RKO (cell line): ENCODE results near the gene FBXO41.
A peak's percentile ranks its signal among the peaks of the same experiment; 100 is the strongest.

Source experiments
- DNase-seq: peaks from one replicate; pipeline ENCODE4 v3.0.0-alpha.2; 2016; ENCODE audit warnings: low spot score

The FBXO41 gene

DNA sequence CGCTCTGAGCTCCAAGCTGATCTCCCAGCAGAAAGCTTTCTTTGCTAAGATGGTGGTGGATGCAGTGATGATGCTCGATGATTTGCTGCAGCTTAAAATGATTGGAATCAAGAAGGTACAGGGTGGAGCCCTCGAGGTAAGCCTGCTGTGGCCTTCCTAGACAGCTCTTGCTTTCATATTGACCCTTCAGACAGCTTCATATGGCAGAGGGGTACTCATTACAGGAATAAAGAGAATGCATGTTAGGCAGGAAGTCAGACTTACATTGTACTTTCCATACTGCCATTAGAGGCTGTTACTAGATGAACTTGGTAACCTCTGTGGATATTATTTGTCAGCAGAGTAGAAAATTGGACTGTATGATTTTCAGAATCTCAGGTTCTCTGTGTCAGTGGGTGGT lies 39.7 kb downstream of the FBXO41 start:
- DNase-seq, result no peak

DNA sequence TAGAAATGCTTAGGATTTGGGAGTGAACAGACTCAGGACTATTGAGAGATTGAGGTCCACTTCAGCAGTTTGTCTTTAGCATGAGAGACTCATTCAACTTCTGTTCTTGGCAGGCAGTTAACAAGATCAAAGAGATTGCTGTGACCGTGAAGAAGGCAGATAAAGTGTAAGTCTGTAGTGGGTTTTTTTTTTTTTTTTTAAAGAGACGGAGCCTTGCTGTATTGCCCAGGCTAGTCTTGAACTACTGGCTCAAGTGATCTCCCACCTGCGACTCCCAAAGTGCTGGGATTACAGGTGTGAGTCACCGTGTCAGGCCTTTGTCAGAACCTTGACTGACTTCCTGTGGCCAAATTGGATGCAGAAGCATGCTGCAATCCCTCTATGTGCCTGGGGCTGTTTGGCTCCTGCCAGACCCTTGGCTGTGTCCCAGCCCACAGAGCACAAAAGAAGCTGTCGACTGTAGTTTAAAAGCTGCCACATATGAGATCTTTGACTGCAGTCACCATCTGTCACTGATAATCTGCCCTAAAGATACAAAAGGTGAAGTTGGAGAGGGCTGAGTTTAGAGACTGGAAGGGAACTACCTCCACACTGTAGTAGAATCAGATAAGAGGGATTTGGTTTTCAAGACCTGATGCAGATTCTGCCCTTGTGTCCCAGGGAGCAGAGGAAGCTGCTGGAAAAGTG lies 40.3 kb downstream of the FBXO41 start:
- no peak for DNase-seq

DNA sequence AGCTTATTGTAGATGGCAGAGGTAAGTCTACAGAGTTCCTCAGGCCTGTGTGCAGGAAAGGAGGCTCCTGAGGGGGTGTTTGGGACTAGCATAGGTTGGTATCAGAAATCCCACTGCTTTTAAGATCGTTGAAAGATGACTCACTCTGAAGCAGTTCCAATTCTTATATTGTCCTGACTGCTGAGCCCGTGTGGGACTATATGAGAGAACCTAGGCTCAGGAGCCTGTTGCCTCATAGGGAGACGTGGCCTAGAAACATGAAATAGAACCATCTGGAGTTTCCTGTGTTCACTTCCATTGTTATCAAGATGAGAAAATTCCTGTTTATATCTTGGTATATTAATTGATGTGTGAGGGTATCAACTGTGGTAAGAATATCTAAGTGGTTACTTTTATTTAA lies 44.5 kb downstream of the FBXO41 start:
- no peak for DNase-seq

DNA sequence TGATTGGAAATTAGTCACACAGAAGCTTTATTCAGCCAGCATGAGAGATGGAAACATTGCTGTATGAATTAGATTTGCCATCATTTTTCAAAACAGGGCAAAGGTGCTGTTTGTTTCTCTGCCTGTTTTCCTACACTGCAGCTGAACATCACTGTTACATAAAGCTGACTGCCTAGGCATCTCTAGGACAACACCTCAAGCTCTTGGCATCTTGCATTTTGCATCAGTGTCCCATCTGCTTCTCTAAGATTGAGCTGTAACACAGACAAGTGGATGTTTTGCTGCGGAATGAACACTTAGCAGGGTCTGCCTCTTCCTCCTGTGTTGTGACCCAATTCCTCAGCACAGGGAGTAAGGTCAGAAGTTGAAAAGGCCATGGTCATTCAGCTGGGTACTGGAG lies 45.3 kb downstream of the FBXO41 start:
- DNase-seq, result no peak

DNA sequence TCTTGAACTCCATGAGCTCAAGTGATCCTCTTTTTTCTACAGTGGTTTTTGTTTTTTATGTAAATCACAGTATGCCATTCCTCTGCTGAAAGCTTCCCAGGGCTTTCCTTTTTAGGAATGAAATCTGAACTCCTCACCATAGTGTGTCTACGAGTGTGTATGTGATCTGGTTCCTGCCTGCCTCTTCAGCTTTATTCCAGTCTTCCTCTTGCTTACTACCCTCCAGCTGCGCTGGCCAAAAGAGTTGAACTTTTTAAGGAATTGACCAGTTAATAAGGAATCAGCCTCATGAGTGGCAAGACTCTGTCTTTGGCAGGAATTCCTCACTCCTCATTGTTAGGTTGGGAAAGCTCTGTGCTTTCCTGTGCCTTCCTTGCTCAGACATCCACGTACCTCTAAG lies 46.1 kb downstream of the FBXO41 start:
- DNase-seq, result no peak

DNA sequence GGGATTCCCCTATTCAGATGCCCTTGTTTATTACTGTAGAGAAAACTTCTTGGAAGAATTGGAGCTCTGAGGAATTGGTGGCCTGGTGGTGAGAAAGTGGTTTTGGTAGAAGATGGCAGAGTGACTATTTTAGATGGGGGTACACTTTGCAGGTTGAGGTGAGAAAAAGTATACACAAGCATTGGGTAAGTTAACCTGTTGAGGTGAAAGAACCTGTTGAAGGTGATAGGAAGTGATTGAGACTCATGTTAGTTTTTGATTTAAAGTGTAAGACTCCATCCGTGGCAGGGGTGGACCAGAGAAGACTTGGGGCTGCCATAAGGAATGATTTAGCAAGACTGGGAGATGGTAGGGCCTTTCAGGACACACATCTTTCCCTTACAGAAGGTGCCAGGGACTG lies 47.1 kb downstream of the FBXO41 start:
- DNase-seq, result no peak

DNA sequence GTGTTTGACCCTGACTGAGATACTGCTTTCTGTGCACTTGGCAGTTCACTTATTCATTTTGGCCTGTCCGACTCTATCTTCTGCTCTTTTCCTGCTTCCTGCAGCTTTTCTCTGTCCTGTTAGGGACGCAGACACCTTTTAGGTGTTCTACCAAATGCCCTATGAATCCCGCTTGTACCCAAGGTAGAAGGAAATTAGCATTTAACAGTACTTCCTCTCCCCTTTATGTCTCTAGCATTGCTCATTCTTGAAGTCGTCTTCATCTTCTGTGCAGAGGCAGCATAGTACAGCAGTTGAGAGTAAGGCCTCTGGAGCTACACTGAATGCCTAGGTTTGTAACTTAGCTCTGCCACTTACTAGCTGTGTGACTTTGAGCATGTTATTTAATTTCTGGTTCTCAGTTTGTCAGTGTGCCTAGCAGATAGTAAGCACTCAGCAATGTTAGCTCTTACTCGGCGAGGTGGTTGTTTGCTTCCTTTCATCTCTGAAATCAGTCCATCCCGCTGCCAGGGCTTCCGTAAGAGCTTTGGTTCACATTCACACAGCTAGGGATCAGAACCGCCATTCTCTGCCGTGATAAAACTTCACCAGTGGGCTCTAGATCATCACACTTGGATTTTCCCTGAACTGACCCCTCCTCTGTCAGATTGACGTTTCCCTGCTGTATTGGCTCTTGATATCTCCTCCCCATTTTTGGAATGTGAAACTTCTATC lies 48.8 kb downstream of the FBXO41 start:
- DNase-seq, result peak; percentile 49

DNA sequence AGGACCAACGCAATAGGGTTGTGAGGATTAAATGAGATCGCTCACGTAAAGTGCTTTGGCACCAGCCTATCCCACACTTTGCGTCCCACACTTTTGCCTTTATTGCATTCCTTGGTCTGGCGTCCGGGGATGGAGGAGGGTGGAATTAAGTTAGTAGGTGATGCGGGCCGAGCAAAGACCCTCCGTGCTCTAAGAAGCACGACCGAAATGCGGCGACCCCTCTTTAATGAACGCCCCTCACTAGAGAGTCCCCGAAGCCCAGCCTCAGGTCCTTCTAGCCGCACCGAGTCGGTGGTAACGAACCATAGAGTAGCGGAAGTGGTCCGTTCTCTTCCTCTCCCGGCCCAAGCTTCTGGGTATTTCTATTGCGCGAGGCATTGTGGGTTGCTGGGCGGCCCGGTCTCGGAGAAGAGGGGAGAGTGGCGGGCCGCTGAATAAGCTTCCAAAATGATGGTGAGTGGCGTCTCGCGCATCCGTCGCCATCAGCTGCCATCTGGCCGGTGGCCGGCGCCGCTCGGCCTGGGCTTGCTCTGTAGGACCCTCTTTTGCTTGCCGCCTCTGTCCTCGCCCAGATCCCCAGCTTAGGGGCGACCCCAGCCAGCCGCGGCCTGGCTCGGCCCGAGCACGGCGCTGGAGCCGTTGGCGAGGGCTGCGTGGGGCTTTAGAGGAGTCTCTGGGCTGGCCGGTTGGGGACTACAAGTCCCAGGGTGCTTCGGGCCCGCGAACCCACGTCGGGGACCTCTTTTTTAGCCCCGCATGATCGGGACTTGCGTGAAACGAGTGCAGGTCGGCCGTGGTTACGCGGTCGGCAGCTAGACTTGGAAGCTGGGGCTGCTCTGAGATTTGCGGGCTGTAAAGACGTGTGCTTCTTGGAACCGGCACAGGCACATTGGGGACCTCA lies 50.1 kb downstream of the FBXO41 start, which contains the start of gene CCT7:
CCT7 (plus strand) TSS at position 377 of the 901 bp plus-strand sequence; CDS start at position 448, 71 bp downstream.
- peak; percentile 89 for DNase-seq

DNA sequence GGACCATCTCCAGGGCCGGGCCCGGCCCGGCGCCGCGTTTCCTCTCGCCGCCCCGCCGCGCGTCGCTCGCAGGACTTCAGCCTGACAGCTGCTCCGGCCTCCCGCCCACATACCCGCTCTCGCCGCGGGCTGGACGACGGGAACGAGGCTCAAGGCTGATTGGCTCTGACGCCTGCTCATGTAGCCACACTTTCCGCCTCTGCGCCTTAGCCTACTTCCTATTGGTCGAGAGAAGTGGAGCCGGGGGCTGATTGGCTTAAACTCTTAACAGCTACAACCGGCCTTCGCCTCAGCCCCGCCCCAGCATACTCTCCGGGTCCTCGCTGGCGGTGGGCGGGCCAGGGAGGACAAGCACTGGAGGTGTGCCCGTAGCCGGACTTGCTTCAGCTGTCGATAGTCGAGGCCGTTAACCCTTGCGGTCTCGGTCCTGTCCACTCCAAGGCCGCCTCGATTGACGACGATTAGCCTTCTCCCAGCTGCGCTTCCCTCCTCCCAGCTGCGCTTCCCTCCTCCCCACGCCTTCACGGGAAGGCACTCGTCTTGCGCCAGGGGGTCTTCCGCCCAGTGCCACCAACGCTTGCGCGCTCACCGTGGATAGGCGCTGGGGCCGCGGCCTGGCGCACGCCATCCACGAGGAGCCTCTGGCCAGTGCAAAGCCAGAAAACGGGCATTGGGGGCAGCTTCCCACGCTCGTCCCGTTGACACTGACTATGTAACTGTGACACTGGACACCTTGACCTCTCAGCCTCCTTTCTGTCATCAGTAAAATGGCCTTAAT lies 50.9 kb downstream of the FBXO41 start, which contains the start of gene PRADC1:
PRADC1 (minus strand) TSS at position 86 of the 778 bp plus-strand sequence; CDS start at position 7, 79 bp downstream.
- DNase-seq, result peak; percentile 99

DNA sequence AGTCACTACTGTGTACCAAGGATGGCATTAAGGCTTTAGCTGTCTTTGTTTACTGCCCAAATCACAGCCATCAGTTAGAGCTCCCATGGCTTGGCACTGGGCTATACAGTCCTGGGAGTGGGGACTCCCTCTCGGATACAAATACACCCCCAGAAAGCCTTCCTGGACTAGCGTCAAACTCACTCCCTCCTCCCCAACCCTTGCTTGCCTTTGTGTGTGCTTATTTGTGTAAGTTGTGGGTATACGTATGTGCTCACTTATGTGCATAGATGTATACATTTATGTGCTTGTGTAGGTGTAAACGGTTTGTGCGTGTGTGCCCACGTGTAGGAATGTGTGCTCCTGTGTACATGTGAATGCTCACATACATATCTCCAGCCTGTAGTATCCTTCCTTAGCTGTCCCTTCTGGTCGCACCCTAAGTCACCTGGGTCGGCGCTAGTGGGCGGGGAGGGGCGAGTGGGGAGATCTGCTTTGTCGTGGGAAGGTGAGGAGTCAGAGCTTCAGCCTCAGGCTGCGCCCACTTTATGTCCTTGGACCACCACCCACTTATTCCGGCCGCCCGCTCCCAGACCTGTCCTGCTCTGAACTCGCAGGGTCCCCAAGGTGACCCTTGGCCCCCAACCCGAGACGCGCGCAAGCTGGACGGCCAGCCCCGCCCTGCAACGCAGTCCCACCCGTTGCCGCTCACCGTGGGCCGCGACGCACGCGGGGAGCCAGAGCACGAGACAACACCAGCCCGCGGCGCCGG lies 51.7 kb downstream of the FBXO41 start:
- DNase-seq, result no peak

DNA sequence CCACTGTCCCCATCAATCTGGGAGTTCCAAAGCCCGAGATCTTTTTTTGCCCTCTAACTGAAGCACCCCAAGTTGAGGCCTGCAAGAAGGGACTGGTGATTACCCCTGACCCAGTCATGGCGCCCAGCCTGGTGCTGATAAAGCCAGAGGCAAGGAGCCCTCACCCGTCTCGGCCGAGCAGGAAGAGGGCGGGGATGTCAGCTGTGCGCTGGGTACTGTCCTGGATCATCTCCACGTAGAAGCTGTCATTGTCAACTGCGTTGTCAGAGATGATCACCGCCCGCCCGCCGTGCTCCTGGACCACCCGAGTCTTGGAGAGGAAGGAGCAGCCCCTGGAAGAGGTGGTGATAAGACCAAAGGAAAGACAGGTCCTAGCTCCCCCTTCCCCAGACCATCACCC lies 55.6 kb downstream of the FBXO41 start:
- DNase-seq, result no peak

DNA sequence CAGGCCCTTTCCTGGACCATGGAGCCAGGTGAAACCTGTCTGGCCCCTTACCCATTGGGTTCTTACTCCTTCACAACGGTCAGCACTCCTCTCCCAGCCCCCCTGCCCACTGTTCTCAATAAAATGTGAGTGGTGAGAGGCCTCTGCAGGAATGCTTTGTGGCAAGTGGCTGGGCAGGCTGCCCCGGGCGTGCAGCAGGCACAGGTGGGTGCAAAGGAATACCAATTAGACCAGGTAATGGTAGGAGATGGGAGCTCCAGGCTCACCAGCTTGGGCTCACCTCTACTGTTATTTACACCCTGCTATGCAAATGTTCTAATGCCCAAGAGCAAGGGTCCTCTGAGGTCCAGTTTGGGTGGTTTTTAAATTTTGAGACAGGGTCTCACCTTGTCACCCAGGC lies 57.2 kb downstream of the FBXO41 start:
- DNase-seq, result no peak

DNA sequence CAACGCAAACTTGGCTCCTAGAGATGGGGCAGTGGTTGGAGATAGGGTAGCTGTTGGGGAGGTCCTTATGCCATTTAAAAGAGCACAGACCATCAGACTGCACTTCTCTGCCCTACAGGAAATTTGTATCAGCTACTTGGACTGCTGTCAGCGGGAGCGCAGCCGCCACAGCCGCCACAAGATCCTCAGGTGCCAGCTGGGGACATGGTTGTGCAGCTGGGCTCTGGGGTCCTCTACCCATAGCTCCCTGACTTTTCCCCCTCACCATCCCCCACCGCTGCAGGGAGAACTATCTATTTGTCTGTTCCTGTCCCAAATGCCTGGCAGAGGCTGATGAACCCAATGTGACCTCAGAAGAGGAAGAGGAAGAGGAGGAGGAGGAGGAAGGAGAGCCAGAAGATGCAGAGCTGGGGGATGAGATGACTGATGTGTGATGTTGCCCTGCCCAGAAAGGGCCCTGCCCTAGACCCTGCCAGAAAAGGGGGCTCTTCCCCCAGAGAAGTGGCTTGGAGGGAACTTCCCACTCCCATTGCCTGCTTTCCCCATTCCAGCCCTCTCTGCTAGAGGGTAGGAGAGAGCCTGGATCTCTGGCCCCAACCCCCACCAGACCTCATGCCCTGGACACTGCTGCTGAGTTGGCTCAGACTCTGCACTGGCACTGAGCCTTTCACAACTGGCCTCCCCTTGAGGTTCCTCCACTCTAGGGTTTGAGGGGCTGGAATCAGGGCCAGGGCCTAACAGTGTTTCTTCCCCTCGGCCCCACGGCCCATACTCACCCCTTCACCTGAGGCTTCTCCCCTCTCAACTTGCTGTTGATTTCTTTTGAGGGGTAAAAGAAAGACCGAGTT lies 58.5 kb downstream of the FBXO41 start:
- no peak for DNase-seq

DNA sequence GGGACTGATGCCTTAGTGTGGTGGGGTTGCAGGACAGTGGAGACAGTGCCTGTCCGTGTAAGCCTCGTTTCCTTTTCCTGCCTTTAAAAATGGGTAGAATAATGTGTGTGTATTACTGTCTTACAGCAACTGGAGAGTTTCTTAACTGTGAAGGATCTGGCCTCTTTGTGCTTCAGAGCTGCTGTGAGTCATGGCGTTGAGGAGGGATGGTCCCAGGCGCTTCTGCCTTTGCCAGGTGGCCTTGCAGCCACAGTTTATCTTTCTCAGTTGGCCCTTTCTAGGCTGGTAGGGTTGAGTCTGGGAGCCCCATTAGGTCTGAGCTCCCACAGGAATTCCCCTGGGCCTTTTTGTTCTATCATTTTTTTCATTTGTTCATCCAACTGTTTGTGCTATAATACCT lies 60.5 kb downstream of the FBXO41 start:
- DNase-seq, result no peak

DNA sequence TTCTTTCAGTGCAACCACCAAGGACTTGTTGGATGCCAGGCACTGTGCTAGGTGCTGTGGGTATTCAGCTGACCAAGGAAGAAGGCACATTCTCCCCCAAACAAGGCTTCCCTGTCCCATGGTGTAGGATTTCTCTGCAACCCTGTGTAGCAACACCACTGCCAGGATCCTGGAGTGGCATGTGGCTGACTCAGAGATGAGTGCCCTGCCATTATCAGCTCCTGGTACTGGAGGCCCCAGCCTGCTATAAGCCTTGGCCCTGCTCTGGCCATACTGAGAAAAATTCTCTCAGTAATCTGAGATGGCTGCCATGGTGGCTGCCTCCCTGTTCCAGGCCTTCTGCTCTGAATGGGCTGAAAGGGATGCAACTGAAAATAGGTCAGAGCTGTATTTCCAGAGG lies 66.0 kb downstream of the FBXO41 start:
- no peak for DNase-seq

DNA sequence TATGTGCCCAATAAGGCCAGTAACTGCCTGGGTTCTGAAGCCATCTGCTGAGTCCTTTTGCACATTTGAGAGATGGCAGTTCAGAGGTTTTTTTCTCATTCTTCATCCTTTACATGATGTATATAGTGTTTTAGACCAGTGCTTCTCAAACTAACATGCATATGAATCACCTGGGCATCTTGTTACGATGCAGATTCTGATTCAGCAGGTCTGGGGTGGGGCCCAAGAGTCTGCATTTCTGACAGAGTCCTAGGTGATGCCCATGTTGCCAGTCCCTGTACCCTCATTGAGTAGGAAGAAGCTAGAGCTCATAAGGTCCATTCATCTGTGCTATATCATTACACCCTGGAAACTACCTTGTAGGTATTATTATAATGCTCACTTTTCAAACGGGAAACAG lies 66.5 kb downstream of the FBXO41 start:
- DNase-seq, result no peak

DNA sequence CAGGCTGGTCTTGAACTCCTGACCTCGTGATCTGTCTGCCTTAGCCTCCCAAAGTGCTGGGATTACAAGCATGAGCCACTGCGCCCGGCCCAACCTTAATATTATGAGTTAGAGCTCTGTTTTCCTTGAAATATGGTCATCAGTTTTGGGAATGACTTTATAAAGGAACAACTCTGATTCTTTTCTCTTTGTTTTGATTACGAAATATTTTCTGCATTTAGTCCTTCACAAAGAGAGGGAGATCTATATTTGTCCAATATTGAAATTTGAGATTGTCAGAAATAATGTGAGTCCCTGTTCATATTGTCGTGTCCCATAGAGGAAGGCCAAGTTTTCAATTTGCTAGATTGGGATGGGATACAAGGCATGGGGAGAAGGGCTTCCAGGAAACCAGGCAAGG lies 67.1 kb downstream of the FBXO41 start:
- no peak for DNase-seq

DNA sequence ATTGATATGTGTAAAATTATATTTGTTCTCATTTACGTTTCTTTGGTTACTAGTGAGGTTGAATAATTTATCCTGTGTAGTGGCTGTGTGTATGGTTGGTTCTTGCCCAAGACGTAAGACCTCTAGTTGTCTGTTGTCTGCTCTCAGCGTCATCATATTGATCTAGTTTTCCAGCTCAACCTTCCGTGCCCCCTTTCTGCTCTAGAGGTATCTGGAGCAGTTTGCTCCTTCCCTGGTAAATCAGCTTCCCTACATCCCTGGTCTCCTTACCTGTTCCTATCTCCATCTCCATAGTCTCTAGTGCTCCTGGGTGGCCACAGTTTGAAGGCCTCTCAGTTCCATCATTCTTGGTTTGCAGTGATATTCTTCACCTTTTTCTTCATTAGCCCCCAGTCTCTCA lies 69.0 kb downstream of the FBXO41 start:
- no peak for DNase-seq

DNA sequence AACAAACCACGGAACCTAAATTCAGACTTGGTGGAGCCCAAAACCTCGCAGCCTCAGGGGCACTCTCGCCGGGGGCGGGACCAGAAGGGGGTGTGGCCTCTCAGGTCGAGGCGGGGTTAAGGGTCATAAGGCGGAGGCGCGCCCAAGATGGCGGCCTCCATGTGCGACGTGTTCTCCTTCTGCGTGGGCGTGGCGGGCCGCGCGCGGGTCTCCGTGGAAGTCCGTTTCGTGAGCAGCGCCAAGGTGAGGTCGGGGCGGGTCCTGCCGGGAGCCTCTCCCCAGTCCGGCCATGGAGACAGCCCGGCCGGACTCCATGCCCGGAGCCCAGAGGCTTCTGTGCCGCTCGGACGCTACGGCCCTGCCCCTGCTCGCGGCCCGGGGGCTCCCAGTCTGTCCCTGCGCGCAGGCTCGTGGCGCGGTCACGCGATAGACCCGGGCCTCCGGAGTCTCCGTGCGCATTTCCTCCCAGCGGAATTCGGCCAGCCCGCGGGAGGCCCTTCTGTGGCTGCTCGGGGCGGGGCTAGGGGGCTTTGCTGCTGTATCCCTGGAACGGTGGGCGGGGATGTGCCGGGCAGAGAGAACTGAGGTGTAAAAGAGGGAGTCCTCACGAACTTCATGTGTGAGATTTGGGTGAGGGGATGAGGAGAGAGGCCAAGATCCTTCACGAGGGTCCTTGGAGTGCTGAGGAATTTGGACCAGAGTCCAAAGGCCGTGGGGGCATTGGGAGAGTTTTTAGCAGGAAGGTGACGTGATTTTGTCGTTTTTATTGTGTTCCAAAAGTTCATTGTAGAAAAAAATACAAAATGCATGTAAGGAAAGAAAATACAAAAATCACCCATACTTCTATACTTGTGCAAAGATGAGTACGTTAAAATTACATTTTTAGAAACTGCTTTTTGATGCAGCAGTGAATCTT lies 69.9 kb downstream of the FBXO41 start, which contains the start of gene SMYD5:
SMYD5 (plus strand) TSS at position 126 of the 916 bp plus-strand sequence; CDS start at position 148, 22 bp downstream.
- DNase-seq, result peak; percentile 88
